Psoas muscle (tissue), 8 donors: ENCODE results near the gene SLC36A1. TPM values are rescaled to one million over a fixed set of nuclear protein-coding genes. Genes with fewer than 3 reads are reported as not detected.

Experiments used
- ATAC-seq, 4 donors: fragments of 200-7000 bp; cut with Tn5 transposase; one replicate each; pipeline ENCODE4 v1.9.1; 2020; ENCODE audit warnings: moderate library complexity in 3 of 4, mild to moderate bottlenecking in 2 of 4
- DNase-seq, 2 donors: peaks; one replicate each; pipeline ENCODE4 v3.0.0-alpha.2; 2020
- H3K27ac ChIP-seq: fragments of 200-600 bp; one replicate; pipeline ENCODE4 v1.8.0; 2022
- H3K27me3 ChIP-seq, 3 donors: fragments of 200-600 bp in 1 of 3; one replicate each; pipeline versions ENCODE4 v1.6.1 to v1.8.0; 2013 to 2022; ENCODE audit warnings: low read length in 2 of 3, mild to moderate bottlenecking in 2 of 3, moderate library complexity in 1 of 3; ENCODE audit not compliant: insufficient read depth in 3 of 3
- H3K36me3 ChIP-seq, 2 donors: fragments of 200-600 bp in 1 of 2; one replicate each; pipeline versions ENCODE4 v1.6.1 to v1.8.0; 2013 to 2022; ENCODE audit warnings: low read depth in 1 of 2, mild to moderate bottlenecking in 1 of 2, moderate library complexity in 1 of 2; ENCODE audit not compliant: insufficient read depth in 1 of 2
- H3K4me1 ChIP-seq: fragments of 200-600 bp; one replicate; pipeline ENCODE4 v1.8.0; 2022
- H3K4me3 ChIP-seq: fragments of 200-600 bp; one replicate; pipeline ENCODE4 v1.8.0; 2022; ENCODE audit warnings: mild to moderate bottlenecking
- H3K9me3 ChIP-seq: fragments of 200-600 bp; one replicate; pipeline ENCODE4 v1.8.0; 2022
- WGBS, 3 donors: extraction: QIAGEN DNeasy Blood & Tissue Kit; methylation state at CpG; one replicate each; pipeline versions ENCODE4 v1.1.6 to v1.1.7; 2013; 5-methylcytosine and 5-hydroxymethylcytosine counted together
- intact Hi-C, 2 donors: fragments of 100-400 bp; cut with DNase I; formaldehyde crosslinking; loops; one replicate each; pipeline versions ENCODE4 v1.11.0 to v1.14.2; 2022
- polyA plus RNA-seq, 3 donors: library from polyadenylated mRNA; stranded (reverse); fragments of 200-250 nt; gene quantifications; one replicate each; pipeline ENCODE4 v1.2.3, GENCODE V29; 2013
- total RNA-seq, 4 donors: library from RNA; stranded (reverse); fragmentation: NEBNext Ultra II Directional in 2 of 4; extraction: Animal tissue kit (Norgen Biotek cat#: 25700) in 2 of 4; gene quantifications; one replicate each; pipeline versions ENCODE4 v1.2.1 to v1.2.4, GENCODE V29; 2021 to 2023
- TF ChIP-seq, protein P1 (sequence below): fragments of 200-600 bp; IDR thresholded peaks from one replicate; pipeline ENCODE4 v1.8.0; 2022; ENCODE audit warnings: antibody characterized with exemption
- donor health status: healthy with polysubstance abuse.
- donor health status: DM: no; HTN: no; CAD: no; lungs with moderate emphysema.
- donor health status: Bipolar disorder and iron deficiency.
- donor health status: healthy.
- donor health status: DM: yes; HTN: yes; CAD: no.
- donor health status: DM: no; HTN: no; CAD: no.
- donor health status: DM: no; HTN: no; CAD: no.
- donor health status: DM: yes; HTN: yes; CAD: no.

Gene SLC36A1
- total and polyA plus RNA-seq, 7 donors, result 1.7 to 19.7 (median 12.0) TPM

- 87 to 92% (median 88%) methylated on average over 5 of the region's 5 CpGs for WGBS, 3 donors
- H3K27ac ChIP-seq, result peak overlapping the region; percentile 79
- DNase-seq (no peak), ATAC-seq (no peak)
- TF ChIP-seq, protein P1, sequence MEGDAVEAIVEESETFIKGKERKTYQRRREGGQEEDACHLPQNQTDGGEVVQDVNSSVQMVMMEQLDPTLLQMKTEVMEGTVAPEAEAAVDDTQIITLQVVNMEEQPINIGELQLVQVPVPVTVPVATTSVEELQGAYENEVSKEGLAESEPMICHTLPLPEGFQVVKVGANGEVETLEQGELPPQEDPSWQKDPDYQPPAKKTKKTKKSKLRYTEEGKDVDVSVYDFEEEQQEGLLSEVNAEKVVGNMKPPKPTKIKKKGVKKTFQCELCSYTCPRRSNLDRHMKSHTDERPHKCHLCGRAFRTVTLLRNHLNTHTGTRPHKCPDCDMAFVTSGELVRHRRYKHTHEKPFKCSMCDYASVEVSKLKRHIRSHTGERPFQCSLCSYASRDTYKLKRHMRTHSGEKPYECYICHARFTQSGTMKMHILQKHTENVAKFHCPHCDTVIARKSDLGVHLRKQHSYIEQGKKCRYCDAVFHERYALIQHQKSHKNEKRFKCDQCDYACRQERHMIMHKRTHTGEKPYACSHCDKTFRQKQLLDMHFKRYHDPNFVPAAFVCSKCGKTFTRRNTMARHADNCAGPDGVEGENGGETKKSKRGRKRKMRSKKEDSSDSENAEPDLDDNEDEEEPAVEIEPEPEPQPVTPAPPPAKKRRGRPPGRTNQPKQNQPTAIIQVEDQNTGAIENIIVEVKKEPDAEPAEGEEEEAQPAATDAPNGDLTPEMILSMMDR, result no peak
- peaks cover 17% of the 10 kb centered on the region for H3K4me1 ChIP-seq
- no peak overlapping the region for H3K4me3 ChIP-seq
- intact Hi-C loops, result loop anchor here in 1 of 2 donors (5.0 kb wide), 1 partner anchor 1787 kb away; no protein-coding TSS in a partner anchor
- H3K36me3 ChIP-seq, result peaks cover 0 to 5% of the 10 kb centered on the region in 2 donors
- H3K27me3 ChIP-seq, result no peaks in the 10 kb centered on the region
- H3K9me3 ChIP-seq, result no peaks in the 10 kb centered on the region
Observed at GRCh38 chr5:151509231-151509630, 61.8 kb downstream of the SLC36A1 start.

DNA sequence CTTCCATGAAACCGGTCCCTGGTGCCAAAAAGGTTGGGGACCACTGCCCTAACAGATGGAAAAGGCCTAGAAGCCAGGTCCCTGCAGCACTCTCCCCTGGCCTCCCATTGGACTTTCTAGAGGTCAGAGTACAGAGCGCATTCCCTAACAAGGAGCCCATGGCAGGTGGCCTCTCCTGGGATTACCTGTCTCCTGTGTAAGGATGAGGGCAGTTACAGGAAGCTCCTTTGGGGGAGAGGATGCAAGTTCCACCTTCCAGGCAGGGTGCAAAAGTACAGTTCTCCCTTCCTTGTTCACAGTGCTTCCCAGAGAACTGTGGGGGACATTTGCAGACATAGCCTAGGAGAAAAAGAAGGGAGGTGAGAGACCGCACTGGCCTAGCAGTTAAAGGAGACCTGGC is 62.4 kb downstream of the SLC36A1 start:
- TF ChIP-seq, protein P1, result no peak
- no peak for DNase-seq
- intact Hi-C loops, result loop anchor here in 1 of 2 donors (5.0 kb wide), 1 partner anchor 1788 kb away; no protein-coding TSS in a partner anchor
- no peak overlapping the region for H3K27ac ChIP-seq
- H3K36me3 ChIP-seq, result peaks cover 0 to 5% of the 10 kb centered on the region in 2 donors
- WGBS, 3 donors, result 96 to 100% (median 98%) methylated on average over 3 of the region's 3 CpGs
- no peak overlapping the region for H3K4me3 ChIP-seq
- ATAC-seq, result no peak
- H3K27me3 ChIP-seq, result no peaks in the 10 kb centered on the region
- H3K4me1 ChIP-seq, result peaks cover 17% of the 10 kb centered on the region
- no peaks in the 10 kb centered on the region for H3K9me3 ChIP-seq

DNA sequence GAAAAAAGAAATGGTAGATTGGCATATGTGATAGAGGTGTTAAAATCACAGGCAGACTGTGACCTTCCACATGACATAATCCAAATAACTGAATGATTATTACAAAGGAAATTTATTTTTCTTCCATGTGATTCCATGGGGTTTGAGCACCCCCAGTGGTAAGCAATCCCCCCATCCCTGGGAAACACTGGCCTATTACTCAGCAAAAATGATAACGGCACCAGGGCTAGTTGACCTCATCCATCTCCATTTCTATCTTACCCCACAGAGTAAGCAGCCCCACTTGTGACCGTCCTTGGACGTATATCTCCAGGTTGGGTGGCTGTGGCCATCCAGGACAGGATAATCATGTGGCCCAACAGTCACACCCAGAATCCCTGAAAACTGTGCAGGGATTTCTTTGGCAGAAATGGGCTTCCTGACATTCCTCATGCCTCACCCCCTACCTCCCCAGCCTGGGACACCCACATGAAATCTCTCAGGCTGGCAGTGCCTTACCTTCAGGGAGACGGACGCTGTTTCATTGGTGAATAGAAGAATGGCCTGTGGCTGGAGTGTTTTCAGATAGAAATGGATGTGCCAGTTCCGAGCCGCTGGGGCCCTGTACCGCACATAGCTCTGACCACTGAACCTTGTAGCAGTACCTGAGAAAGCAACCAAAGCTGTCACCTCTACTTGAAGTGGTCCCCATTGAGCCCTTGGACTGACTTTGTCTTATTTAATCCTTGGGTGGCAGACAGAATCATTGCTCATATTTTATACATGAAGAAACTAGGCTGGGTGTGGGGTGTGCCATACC is 69.9 kb downstream of the SLC36A1 start:
- Histone ChIP-seq H3K4me1 (no peaks in the 10 kb centered on the region), H3K4me3 (no peak overlapping the region), H3K27me3 (no peaks in the 10 kb centered on the region), H3K36me3 (no peaks in the 10 kb centered on the region), H3K9me3 (no peaks in the 10 kb centered on the region), H3K27ac (no peak overlapping the region)
- no peak for ATAC-seq
- no peak for DNase-seq
- intact Hi-C loops, result no loop called here
- TF ChIP-seq, protein P1, result no peak
- WGBS, 3 donors, result 89 to 94% (median 93%) methylated on average over 8 of the region's 8 CpGs

- Histone ChIP-seq H3K4me3 (no peak overlapping the region), H3K27me3 (no peaks in the 10 kb centered on the region), H3K27ac (no peak overlapping the region), H3K4me1 (no peaks in the 10 kb centered on the region), H3K9me3 (no peaks in the 10 kb centered on the region), H3K36me3 (no peaks in the 10 kb centered on the region)
- intact Hi-C loops, result loop anchor here in 1 of 2 donors (5.0 kb wide), 2 partner anchors 132 to 222 kb away; no protein-coding TSS in a partner anchor
- WGBS, 3 donors, result 63 to 69% (median 69%) methylated on average over 7 of the region's 7 CpGs
- DNase-seq (no peak), ATAC-seq (peak in 2 of 4 donors; percentile 29 to 41)
- TF ChIP-seq, protein P1, result no peak
Observed at GRCh38 chr5:151520294-151520693, 72.9 kb downstream of the SLC36A1 start.
